ENCODE results near the gene KCNJ15.
"Not testable (repeated sequence)": the region's sequence is repeated elsewhere in the genome, so short reads cannot be mapped to it uniquely, and the experiment has no call there.

KCNJ15 gene

GRCh38 chr21:38244885-38245869 is 11.6 kb upstream of the KCNJ15 start:
- peak; percentile 61 for DNase-seq

DNA sequence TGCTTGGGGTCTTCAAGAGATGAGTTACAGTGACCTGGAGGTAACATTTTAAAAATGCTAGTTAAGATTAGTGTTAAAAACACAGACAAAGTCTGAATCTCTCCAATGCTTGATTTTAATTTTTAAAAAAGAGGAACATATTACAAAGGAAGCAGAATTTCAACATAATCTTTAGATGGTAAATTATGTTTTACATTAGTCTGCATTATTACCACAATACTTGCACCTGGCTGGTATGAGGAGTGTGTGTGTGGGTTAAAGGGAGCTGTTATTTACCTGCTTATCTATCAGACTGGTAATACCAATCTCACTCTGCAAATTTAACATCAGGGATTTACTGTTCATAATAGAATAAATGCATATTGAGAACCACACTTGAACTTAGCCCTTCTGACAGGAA is 10.3 kb upstream of the KCNJ15 start:
- DNase-seq: no peak

- not testable (repeated sequence) for DNase-seq
These were observed 9.7 kb upstream of the KCNJ15 start for GRCh38 chr21:38247054-38247453.

DNA sequence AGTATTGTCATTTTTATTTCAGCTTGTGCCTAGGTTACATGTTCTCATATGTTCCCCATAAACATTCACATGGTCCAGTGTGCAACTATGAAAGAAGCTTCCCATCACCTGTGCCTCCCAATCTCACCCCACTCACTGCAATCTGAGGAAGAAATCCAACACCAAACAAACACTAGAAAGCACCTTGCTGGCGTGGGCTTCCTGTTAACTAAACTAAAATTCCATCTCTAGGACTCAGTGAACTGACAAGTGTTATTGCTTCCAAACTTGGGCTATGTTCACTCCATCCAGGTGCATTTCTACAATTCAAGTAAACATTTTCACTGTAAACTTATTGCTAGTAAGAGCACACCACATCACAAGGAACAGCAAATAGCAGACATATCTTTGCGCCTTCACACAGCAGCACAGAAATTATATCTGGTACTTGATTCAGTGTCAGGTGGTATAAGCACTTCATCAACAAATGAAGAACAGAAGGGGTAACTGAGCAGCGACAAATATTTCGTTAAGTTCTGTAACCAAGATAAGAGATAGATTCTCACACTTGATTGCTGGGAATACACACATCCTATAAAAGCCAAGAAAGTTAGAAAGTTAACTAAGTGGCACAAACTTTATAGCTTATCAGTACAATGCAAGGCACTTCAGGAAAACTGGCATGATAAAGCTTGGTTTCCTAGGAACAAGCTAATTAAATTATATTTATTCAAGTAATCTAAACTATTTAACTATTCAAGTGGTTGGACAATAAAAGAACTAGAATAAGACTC is 8.9 kb upstream of the KCNJ15 start:
- no peak for DNase-seq

GRCh38 chr21:38249256-38249655 is 7.5 kb upstream of the KCNJ15 start:
- no peak for DNase-seq

- no peak for DNase-seq
These were observed 7.0 kb upstream of the KCNJ15 start for GRCh38 chr21:38249696-38250278.

- DNase-seq: no peak
These were observed 5.8 kb upstream of the KCNJ15 start for GRCh38 chr21:38250991-38251418.

- DNase-seq: no peak
These were observed 1.8 kb upstream of the KCNJ15 start for GRCh38 chr21:38254970-38255369.

DNA sequence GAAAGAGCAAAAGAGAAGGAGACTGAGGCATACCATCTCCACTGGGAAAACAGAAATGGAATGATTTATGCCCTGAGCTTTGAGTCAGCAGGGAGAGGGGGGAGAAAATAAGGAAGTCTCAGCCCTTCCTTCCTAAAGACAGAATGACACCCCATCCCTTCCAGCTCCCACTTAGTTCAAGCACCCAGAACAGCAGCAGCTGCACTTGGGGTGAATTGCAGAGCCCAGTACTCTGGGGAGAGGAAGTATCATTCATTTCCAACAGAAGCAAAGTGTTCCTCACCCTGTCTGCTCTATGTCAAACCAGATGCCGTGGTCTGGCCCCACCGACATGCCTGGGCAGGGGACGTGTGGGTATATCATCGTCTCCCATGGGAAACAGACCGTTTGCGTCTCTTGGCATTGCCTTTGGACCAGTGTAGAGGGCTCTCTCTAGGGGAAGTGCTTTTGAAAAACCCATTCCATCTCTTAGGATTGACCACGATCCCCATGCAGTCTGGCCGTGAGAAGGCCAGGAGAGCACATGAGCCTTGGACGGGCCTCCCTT is 1.1 kb upstream of the KCNJ15 start:
- DNase-seq: no peak

DNA sequence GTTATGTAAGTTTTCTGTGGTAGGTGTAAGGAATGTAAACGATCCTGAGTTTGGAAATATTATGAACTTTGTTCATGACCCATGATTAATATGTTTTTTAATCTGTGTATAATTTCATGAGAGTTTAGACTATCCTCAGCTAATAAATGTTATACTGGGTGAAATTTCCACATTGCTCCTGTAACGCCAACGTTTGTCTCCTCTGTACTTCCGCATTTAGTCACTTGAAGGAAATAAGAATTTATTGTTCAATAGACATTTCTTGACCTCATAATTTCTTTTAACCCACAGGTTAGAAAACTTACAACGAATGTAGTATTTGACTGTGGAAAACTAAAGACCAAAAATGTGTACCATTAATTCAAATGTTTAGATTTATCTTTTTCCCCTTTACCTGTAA is 876 bp downstream of the KCNJ15 start:
- no peak for DNase-seq

GRCh38 chr21:38258521-38259485 is 2.0 kb downstream of the KCNJ15 start:
- DNase-seq: no peak

DNA sequence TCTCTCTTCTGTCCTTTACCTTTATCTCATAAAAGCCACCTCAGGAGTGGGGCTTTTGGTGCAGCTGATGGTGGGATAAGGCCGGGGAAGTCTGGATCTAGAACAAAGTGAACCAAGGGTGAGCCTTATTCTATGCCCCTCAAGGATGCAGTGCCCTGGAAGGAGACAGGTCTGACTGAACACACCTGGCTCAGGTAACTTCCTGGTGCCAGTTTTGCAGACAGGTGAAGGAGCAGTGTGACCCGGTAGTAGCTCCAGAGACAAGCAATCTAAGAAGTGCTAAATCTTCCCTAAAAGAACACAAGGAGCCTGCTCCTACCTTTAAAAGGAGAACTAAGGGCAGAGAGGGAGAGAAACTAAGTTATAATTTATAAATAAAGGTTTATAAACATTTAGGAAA is 2.9 kb downstream of the KCNJ15 start:
- no peak for DNase-seq

DNA sequence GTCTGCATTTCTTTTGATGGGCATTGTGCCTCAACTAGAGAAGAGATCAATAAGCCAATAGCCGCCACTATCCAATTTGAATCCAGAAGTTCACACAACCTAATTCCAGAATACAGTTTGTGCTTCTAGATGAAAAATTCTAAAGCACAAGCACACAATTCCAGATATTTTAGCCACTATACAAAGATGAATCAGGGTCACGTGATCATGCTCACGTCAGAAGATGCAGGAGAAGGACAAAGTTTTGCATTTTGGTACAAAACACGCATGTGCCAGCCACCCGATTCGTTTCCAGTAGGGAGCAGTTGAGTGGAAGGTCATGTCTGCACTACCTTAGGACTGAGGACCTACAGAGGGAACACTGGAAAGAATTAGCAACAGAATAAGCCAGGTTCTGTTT is 3.6 kb downstream of the KCNJ15 start:
- DNase-seq: no peak

DNA sequence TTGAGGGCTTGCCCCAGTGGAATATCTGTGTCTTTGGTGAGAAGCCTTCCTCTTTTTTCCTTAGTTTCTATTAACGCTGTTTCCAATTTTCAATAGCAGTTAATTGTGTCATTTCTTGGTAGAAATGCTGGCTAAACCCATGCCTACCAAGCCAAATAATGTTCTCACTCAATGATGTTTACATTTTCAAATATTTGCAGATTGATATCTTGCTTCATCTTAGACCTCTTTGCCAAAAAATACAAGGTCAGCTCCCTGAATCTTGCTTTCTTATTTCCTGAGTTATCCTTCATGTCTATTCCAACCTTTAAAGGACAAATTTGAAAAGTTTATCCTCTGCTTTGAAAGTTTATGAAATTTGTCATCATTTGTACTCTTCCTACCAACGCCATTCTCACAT is 5.1 kb downstream of the KCNJ15 start:
- DNase-seq: no peak

DNA sequence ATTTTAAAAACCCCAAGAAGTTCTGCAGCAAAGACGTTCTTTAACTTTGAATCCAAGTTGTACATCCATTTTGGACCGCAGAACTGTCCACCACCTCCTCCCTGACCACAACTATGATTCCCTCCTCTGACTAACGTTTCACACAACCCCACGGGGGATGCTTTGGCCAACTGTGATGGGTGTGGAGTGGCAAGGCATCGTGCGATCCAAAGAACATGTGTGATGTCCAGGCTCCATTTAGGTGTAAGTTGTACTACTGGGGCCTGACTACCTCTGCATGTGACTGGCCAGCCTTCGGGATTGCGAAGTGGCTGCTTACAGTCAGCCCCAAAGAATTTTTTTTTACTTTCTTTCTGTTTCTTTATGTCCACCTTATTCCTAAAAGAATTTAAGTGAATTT is 6.7 kb downstream of the KCNJ15 start:
- DNase-seq: no peak

DNA sequence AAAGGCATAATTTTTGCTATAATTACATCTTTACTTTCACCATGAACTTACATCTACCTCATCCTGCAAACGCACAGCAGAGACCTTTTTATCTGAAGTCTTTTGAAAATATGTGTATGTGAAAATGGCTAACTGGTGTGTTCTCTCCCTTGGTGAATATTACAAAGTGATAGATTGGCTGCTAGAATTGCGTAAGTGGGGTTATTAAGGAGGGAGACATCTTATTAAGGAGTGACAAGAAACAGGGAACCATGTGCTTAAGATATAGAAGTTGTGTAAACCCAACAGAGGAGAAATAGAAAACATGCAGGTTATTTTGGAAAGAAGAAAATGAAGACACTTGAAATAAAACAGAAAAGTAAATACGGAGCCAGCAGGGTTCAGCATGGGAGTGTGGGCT is 7.8 kb downstream of the KCNJ15 start:
- DNase-seq: no peak

DNA sequence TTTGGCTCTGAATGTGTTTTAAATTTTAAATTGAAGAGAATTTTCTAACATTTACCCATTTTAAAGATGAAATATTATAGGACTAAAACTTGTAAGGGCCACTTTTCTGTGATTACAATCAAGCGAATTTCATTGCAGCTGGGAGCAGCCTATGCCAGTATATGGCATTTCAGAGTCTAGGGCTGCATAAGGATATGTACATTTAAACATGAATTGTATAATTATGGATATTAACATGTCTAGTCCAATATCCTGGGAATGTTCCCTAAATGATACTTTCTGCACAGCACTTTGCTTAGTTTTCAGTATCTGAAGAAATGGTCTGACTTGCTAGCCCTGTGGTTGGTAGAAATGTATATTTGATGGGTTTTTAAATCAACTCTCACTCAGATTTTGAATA is 8.4 kb downstream of the KCNJ15 start:
- no peak for DNase-seq

DNA sequence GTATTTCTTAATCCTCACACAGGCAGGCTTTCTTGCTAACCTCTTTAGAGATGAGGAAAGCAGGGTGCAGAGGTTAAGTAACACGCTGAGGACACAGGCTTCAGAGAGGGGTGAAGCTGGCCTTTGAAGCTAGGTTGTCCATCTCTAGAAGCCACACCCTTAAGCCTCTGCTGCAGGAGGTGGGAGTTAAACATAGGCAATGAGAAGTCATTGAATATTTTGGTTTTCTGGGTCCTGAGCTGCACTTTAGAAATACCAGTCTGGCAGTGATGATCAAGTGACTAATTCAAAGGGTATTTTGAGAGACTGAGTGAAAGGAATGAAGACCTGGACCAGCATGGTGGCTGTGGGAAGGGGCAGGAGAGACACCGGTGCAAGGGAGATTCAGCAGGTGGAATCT is 9.9 kb downstream of the KCNJ15 start:
- DNase-seq: no peak

GRCh38 chr21:38267136-38267755 is 10.5 kb downstream of the KCNJ15 start:
- no peak for DNase-seq

DNA sequence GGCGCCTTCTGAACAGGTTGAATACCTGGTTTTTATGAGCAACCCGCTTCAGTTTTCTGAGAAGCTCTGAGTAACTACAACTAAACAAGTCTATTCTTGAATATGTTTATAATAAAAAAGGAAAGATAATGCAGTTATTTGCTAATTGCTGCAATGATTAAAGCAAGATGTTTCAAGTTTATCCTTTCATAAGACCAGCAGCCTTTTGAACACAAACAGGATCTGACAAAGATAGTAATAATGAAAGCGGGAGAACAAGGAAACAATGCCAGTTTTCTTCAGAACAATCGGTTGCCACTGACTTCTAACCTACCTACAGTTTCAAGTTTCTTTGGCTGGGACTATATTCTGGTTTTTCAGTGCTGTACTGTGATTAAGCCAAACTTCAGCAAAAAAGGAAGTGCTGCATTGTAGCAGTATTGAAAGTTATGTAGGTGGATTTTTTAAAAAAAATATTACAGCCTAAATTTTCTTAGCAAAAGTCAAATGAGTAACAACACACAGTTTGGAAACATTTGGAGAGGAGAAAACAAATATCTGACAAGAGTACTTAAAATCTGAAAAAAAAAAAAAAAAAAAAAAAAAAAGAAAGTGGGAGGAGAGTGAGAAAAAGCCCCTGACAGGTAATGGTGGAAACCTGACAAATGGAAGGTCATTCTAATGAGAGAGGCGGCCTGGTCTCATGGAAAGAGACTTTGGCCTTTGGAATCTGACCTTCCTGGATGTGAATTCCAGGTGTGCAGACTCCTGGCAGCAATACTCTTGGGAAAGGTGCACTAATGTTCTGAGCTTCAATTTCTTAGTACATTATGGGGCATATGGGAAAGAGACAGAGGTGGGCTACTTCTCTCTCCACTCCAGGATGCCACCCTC is 11.4 kb downstream of the KCNJ15 start:
- no peak for DNase-seq

Measured in CD4-positive, alpha-beta T cell treated with Interleukin-10 for 1 hour (primary cell).